SH-SY5Y (cell line): Measurements from ENCODE around the gene CCNY.
A peak's percentile ranks its signal among the peaks of the same experiment; 100 is the strongest.

Source experiments
- GATA2 ChIP-seq: IDR thresholded peaks from 2 replicates; pipeline ENCODE4 v1.6.1; 2011; ENCODE audit warnings: mild to moderate bottlenecking, low read depth, low read length
- GATA3 ChIP-seq: IDR thresholded peaks from 2 replicates; pipeline ENCODE4 v1.6.1; 2011; ENCODE audit warnings: low read depth, mild to moderate bottlenecking, low read length, moderate library complexity

DNA sequence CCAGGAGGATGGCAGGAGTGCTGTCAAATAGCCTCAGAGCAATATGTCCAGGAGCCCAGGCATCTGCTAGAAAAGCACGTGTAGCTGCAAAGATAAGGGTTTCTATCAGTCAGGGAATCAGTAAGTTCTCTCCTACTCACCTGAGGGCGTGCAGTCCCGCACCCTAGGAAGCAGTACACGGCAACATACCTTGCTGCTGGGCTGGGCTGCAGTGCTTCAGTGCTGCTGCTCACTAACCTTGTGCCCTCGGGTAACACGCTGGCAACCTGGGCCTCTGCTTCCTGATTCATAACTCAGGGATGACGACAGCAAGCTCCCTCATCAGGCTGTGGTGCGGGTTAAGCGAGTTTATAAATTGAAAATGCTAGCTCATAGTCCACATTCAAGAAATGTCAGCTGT, 29.5 kb upstream of the CCNY start:
- TF ChIP-seq GATA2, result peak; percentile 81
- TF ChIP-seq GATA3, result no peak
